ENCODE data around the gene SH3PXD2A. TPM values are rescaled to one million over a fixed set of nuclear protein-coding genes. Genes with fewer than 3 reads are reported as not detected.
"Not testable (repeated sequence)": the region's sequence is repeated elsewhere in the genome, so short reads cannot be mapped to it uniquely, and the experiment has no call there.

The SH3PXD2A gene
- total RNA-seq, 2 experiments from 2014 or later = 12.4 to 14.5 TPM

DNA sequence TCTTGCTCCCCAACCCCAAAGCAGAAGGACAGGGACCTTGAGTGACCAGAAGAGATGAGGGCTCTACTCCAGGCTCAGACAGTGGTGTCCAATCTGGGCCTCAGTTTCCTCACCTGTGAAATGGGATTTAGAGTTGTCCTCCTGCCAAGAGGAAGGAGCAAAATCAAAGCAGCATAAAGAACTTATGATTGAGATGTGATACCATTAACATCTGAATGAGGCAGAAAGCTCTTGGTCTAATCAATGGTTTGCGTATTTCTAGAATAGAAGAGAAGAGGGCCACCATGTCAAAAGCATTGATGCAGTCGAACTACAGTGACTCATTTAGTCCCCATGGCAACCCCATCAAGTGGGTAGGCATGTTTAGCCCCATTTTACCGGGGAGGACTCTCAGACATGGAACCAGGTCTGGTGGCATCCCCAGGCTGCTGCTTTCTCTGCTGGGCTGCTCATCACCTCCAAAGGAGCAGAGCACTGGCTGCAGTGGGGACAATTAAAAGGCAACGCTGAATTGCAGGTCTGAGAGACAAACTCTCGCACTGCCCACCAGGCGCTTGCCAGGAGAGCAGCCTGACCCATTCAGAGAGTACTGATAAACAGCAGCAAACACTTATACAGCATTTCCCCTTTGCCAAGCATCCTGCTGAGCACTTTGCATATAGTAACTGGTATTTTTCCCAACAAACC is 186.0 kb downstream of the SH3PXD2A start:
- H3K27ac Mint-ChIP-seq = no peak overlapping the region
- H3K27me3 Mint-ChIP-seq = no peaks in the 10 kb centered on the region
- ATAC-seq (no peak), DNase-seq (no peak)
- peaks cover 10% of the 10 kb centered on the region for H3K4me1 Mint-ChIP-seq
- no peaks in the 10 kb centered on the region for H3K9me3 Mint-ChIP-seq (ENCODE audit: low read depth)
- H3K4me3 Mint-ChIP-seq = no peak overlapping the region
- H3K36me3 Mint-ChIP-seq = no peaks in the 10 kb centered on the region
- CTCF ChIA-PET = interaction anchor here (2.4 kb wide), 1 partner anchor 17 kb away, joined by 16 read pairs; no protein-coding TSS in a partner anchor

DNA sequence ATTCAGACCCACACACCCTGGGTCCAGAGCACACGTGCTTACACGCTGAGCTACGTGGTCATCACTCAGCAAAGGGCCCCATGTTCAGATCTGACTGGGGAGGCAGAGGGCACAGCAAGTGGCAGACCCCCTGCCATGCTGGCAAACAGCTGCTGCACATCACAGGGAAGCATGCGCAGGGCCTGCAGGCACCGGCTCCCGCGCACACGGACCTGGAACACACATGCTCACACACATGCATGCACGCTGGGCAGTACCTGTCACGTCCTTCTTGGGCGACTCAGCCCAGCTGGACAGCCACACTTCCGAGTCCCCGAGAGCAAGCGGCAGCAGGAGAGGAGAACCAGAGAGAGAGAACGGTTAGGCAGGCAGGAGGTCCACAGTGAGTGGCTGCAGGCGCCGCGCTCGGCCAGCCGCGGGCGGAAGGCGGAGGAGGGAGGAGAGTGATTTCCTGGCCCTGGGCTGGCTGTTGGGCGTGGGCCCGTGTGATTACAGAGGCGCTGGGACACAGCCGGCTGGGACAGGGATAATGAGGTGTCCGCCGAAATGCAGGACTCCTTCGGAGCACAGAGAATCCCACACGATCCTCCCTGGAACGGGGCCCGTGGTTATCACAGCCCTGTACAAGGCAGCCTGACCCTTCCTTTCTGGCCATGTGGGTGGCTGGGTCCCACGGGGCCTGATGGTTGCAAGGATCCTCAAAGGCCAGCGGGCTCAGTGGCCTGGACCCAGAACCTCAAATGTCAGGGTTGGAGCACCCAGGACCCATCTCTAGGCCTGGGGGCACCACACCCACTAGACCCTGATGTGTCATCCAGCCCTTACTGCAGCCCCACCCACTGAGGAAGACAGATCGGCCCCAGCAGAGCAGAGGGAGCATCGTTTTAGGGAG is 186.8 kb downstream of the SH3PXD2A start:
- no peak overlapping the region for H3K4me3 Mint-ChIP-seq
- ATAC-seq (no peak), DNase-seq (no peak)
- H3K4me1 Mint-ChIP-seq = peaks cover 10% of the 10 kb centered on the region
- no peaks in the 10 kb centered on the region for H3K36me3 Mint-ChIP-seq
- H3K9me3 Mint-ChIP-seq (ENCODE audit: low read depth) = no peaks in the 10 kb centered on the region
- H3K27me3 Mint-ChIP-seq = no peaks in the 10 kb centered on the region
- H3K27ac Mint-ChIP-seq = peak overlapping the region; percentile 2
- CTCF ChIA-PET = interaction anchor here (4.3 kb wide), 1 partner anchor 17 kb away, joined by 29 read pairs; no protein-coding TSS in a partner anchor

DNA sequence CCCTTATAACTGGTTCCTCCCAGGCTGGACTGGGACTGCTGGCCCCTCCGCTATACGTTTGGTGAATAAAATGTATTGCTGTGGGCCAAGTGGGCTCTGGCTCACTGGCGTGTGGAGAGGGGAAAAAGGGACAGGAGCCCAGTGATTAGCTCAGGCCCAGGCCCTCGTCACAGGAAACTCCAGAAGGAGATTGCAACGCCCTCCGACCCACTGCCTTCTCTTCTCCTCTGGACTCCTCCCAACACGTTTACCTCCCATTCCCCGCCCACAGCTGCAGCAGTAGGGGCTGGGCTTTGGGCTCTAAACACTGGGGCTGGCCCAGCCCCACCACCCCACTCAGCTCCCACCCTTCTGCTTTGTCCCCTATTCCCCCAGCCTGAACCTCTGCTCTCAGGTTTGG is 188.0 kb downstream of the SH3PXD2A start:
- no peak for DNase-seq
- Mint-ChIP-seq H3K27me3 (no peaks in the 10 kb centered on the region), H3K4me1 (peaks cover 10% of the 10 kb centered on the region), H3K4me3 (no peak overlapping the region), H3K27ac (no peak overlapping the region), H3K9me3 (ENCODE audit: low read depth) (no peaks in the 10 kb centered on the region), H3K36me3 (no peaks in the 10 kb centered on the region)
- CTCF ChIA-PET = interaction anchor here (1.0 to 4.3 kb wide), 2 partner anchors 19 to 35 kb away, joined by 3 to 29 read pairs; no protein-coding TSS in a partner anchor
- no peak for ATAC-seq

DNA sequence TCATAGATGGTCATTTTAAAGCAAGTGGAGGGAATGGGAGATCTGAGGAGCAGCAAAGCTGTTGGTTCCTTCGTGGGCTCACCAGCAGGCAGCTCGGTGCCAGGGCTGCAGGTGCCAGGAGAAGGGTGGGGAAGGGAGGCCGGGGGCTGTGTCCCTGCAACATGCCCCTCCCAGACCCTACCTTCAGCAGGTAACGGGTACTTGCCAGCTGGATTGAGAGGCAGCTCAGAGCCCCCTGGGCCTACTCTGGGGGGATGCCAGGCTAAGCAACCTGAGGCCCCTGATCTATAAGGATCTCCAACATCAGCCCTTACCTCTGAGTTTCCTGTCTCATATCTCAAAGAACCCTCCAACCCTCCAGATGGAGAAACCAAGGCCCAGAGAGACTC is 188.6 kb downstream of the SH3PXD2A start:
- no peak for DNase-seq
- no peak for ATAC-seq
- H3K4me1 Mint-ChIP-seq = peaks cover 10% of the 10 kb centered on the region
- H3K9me3 Mint-ChIP-seq (ENCODE audit: low read depth) = no peaks in the 10 kb centered on the region
- H3K36me3 Mint-ChIP-seq = no peaks in the 10 kb centered on the region
- no peak overlapping the region for H3K4me3 Mint-ChIP-seq
- H3K27me3 Mint-ChIP-seq = no peaks in the 10 kb centered on the region
- CTCF ChIA-PET = interaction anchor here (0.8 to 4.3 kb wide), 4 partner anchors 19 to 124 kb away, joined by 3 to 29 read pairs (median 4); no protein-coding TSS in a partner anchor
- H3K27ac Mint-ChIP-seq = no peak overlapping the region

- ATAC-seq (no peak), DNase-seq (no peak)
- Mint-ChIP-seq H3K27me3 (no peaks in the 10 kb centered on the region), H3K4me3 (no peak overlapping the region), H3K4me1 (peaks cover 10% of the 10 kb centered on the region), H3K27ac (no peak overlapping the region), H3K9me3 (ENCODE audit: low read depth) (no peaks in the 10 kb centered on the region), H3K36me3 (no peaks in the 10 kb centered on the region)
- CTCF ChIA-PET = interaction anchor here (0.8 to 4.3 kb wide), 5 partner anchors 20 to 123 kb away, joined by 3 to 29 read pairs (median 3); no protein-coding TSS in a partner anchor
Measured at GRCh38 chr10:103666087-103666761, 189.2 kb downstream of the SH3PXD2A start.

GRCh38 chr10:103665162-103665889 is 190.1 kb downstream of the SH3PXD2A start:
- H3K4me3 Mint-ChIP-seq = no peak overlapping the region
- no peak overlapping the region for H3K27ac Mint-ChIP-seq
- peaks cover 10% of the 10 kb centered on the region for H3K4me1 Mint-ChIP-seq
- H3K36me3 Mint-ChIP-seq = no peaks in the 10 kb centered on the region
- ATAC-seq (no peak), DNase-seq (no peak)
- no peaks in the 10 kb centered on the region for H3K9me3 Mint-ChIP-seq (ENCODE audit: low read depth)
- no peaks in the 10 kb centered on the region for H3K27me3 Mint-ChIP-seq
- CTCF ChIA-PET = interaction anchor here (0.8 to 4.3 kb wide), 5 partner anchors 13 to 60 kb away, joined by 3 to 29 read pairs (median 4); no protein-coding TSS in a partner anchor

DNA sequence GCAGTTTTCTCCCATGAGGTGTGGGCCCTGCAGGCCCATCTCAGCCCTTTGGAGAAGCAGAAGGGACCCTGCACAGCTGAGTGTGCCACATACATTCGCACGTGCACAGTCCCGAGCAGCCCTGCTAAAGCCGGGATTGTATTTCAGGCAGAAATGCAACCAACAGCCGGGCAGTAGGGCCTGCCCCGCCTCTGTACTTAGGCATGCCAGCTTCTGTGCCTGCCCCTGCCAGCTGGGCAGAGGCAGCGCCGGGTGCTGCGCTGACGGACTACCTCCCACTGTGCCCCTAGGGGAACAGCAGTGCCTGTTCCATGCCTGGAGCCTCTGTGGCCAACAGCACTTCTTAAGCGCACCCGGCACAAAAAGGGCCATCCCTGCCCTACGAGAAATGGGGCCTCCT is 191.6 kb downstream of the SH3PXD2A start:
- H3K9me3 Mint-ChIP-seq (ENCODE audit: low read depth) = no peaks in the 10 kb centered on the region

GRCh38 chr10:103663236-103663635 is 192.1 kb downstream of the SH3PXD2A start:
- Mint-ChIP-seq H3K27me3 (no peaks in the 10 kb centered on the region), H3K4me3 (no peak overlapping the region), H3K4me1 (peaks cover 15% of the 10 kb centered on the region), H3K36me3 (peaks cover 7% of the 10 kb centered on the region), H3K27ac (no peak overlapping the region), H3K9me3 (ENCODE audit: low read depth) (no peaks in the 10 kb centered on the region)
- DNase-seq = no peak
- CTCF ChIA-PET = interaction anchor here (0.7 kb wide), 1 partner anchor 42 kb away, joined by 3 read pairs; no protein-coding TSS in a partner anchor
- ATAC-seq = no peak

More for the DNA sequence above, 191.6 kb downstream of the SH3PXD2A start:
- Mint-ChIP-seq H3K4me1 (peaks cover 16% of the 10 kb centered on the region), H3K36me3 (peaks cover 3% of the 10 kb centered on the region), H3K27me3 (no peaks in the 10 kb centered on the region), H3K27ac (no peak overlapping the region), H3K4me3 (no peak overlapping the region)
- ATAC-seq (no peak), DNase-seq (no peak)
- CTCF ChIA-PET = interaction anchor here (1.4 kb wide), 1 partner anchor 58 kb away, joined by 4 read pairs; no protein-coding TSS in a partner anchor

DNA sequence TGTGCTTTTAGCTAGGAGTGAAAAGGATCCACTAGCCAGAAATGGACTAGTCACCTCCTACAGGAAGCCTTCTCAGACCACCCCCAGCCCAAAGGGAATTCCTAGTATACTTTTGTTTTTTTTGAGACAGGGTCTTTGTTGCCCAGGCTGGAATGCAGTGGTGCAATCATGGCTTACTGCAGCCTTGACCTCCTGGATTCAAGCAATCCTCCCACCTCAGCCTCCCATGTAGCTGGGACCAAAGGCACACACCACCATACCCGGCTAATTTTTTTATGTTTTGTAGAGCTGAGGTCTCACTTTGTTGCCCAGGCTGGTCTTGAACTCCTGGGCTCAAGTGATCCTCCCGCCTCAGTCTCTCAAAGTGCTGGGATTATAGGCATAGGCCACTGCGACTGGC is 192.7 kb downstream of the SH3PXD2A start:
- Mint-ChIP-seq H3K4me1 (peaks cover 14% of the 10 kb centered on the region), H3K36me3 (peaks cover 13% of the 10 kb centered on the region)
- not testable (repeated sequence) for DNase-seq; H3K27me3 Mint-ChIP-seq; H3K4me3 Mint-ChIP-seq; H3K9me3 Mint-ChIP-seq (ENCODE audit: low read depth); ATAC-seq; H3K27ac Mint-ChIP-seq
- CTCF ChIA-PET = interaction anchor here (0.7 kb wide), 1 partner anchor 42 kb away, joined by 3 read pairs; no protein-coding TSS in a partner anchor

GRCh38 chr10:103661198-103661950 is 194.0 kb downstream of the SH3PXD2A start:
- Mint-ChIP-seq H3K27me3 (no peaks in the 10 kb centered on the region), H3K4me3 (peak overlapping the region; percentile 88), H3K27ac (peak overlapping the region; percentile 74), H3K4me1 (peaks cover 14% of the 10 kb centered on the region), H3K9me3 (ENCODE audit: low read depth) (peaks cover 7% of the 10 kb centered on the region), H3K36me3 (peaks cover 23% of the 10 kb centered on the region)
- peak; percentile 73 for DNase-seq
- ATAC-seq = peak; percentile 60
- CTCF ChIA-PET = interaction anchor here (1.3 to 2.0 kb wide), 7 partner anchors 19 to 68 kb away, joined by 3 to 11 read pairs (median 4); no protein-coding TSS in a partner anchor

DNA sequence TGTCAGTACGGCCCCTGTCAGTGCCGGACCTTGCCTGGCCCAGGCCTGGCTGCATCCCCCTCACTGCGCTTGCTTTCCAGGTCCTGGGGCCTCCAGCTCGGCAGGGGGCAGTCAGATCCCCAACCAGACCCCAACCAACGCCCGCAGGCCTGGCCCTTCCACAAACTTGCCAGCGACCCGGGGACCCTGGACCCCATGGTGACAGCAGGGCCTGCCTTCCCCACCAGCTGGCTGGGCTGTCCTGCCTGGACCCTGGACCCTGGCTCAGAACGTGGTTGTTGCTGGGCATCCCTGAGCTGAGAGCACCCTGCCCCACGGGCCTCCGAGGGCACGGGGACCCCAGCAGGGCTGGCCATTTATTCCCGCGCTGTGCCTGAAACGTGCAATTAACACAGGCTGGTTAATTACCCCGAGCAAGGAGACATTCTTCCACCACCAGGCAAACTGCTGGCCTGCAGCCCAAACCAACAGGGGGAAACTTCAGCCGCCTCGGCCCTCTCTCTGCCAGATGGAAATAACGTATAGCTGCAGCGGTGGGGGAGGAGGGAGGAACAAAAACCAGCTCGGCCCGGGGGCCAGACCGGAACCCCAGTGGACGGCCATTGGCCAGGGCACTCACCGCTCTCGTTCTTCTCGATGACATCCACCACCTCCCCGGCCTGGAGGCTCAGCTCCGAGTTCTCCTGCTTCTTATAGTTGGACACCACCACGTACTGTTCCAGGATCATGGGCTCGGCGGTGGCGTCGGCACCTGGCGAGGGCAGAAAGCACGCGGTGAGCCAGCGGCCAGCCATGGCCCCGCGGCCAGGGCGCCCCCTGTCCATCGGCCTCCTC is 194.8 kb downstream of the SH3PXD2A start:
- peak; percentile 54 for DNase-seq
- no peaks in the 10 kb centered on the region for H3K27me3 Mint-ChIP-seq
- peaks cover 28% of the 10 kb centered on the region for H3K36me3 Mint-ChIP-seq
- H3K9me3 Mint-ChIP-seq (ENCODE audit: low read depth) = peaks cover 7% of the 10 kb centered on the region
- H3K27ac Mint-ChIP-seq = peak overlapping the region; percentile 89
- peak; percentile 9 for ATAC-seq
- peaks cover 14% of the 10 kb centered on the region for H3K4me1 Mint-ChIP-seq
- peak overlapping the region; percentile 88 for H3K4me3 Mint-ChIP-seq
- CTCF ChIA-PET = interaction anchor here (0.9 to 2.0 kb wide), 9 partner anchors 15 to 68 kb away, joined by 3 to 11 read pairs (median 4); no protein-coding TSS in a partner anchor

All from activated CD8-positive, alpha-beta memory T cell treated with anti-CD3 and anti-CD28 coated beads, Interleukin-2, amount 10 ng/mL, durations not matched to agents 7 days and 5 days (primary cell).